Uterus (tissue), 4 donors: ENCODE results near the gene DPM1. TPM values are rescaled to one million over a fixed set of nuclear protein-coding genes. Genes with fewer than 3 reads are reported as not detected.
"Not testable (repeated sequence)": the region's sequence is repeated elsewhere in the genome, so short reads cannot be mapped to it uniquely, and the experiment has no call there.

Source experiments
- DNase-seq, 2 donors: peaks; one replicate each; pipeline ENCODE4 v3.0.0-alpha.2; 2019 to 2020
- H3K27ac ChIP-seq, 2 donors: fragments of 200-600 bp; sonication (generic); 1 replicate in 1 of 2; 2 replicates in 1 of 2; pipeline ENCODE4 v1.5.1; 2016 to 2018
- H3K27me3 ChIP-seq, 2 donors: fragments of 200-600 bp; sonication (generic); one replicate each; pipeline ENCODE4 v1.5.1; 2018 to 2019; ENCODE audit warnings: control low read depth in 1 of 2
- H3K36me3 ChIP-seq, 2 donors: fragments of 200-600 bp; sonication (generic); one replicate each; pipeline ENCODE4 v1.5.1; 2019; ENCODE audit warnings: control low read depth in 1 of 2
- H3K4me1 ChIP-seq, 2 donors: fragments of 200-600 bp; sonication (generic); one replicate each; pipeline ENCODE4 v1.5.1; 2018 to 2019; ENCODE audit warnings: control low read depth in 1 of 2
- H3K4me3 ChIP-seq, 2 donors: fragments of 200-600 bp; sonication (generic); 1 replicate in 1 of 2; 2 replicates in 1 of 2; pipeline ENCODE4 v1.5.1; 2018 to 2019; ENCODE audit warnings: mild to moderate bottlenecking in 1 of 2
- H3K9me3 ChIP-seq, 2 donors: fragments of 200-600 bp; sonication (generic); one replicate each; pipeline ENCODE4 v1.5.1; 2019; ENCODE audit warnings: control low read depth in 1 of 2
- CTCF ChIP-seq, 4 experiments: fragments of 200-600 bp in 2 of 4; fragments of 450-650 bp in 2 of 4; sonication (generic) in 2 of 4; IDR thresholded peaks; one replicate each; pipeline ENCODE4 v1.5.1; 2016 to 2019; ENCODE audit warnings: antibody characterized with exemption in 4 of 4, mild to moderate bottlenecking in 2 of 4, moderate library complexity in 1 of 4
- POLR2A ChIP-seq, 2 donors: fragments of 450-650 bp; IDR thresholded peaks; one replicate each; pipeline ENCODE4 v1.6.1; 2016; ENCODE audit warnings: antibody characterized with exemption in 2 of 2, mild to moderate bottlenecking in 1 of 2, moderate library complexity in 1 of 2
- intact Hi-C: fragments of 100-400 bp; cut with DNase I; formaldehyde crosslinking; loops from one replicate; pipeline ENCODE4 v1.15.1; 2023; ENCODE audit warnings: low total_unique reads
- total RNA-seq, 4 donors: library from RNA; depleted of rRNA in 3 of 4; stranded (reverse); fragments of >200 nt in 3 of 4; gene quantifications; one replicate each; pipeline versions ENCODE4 v1.1.0 to v1.2.4, GENCODE V29; 2014 to 2023
- donor health status: DM: yes; HTN: yes; CAD: no.

Gene DPM1
- total RNA-seq, 4 donors from 2014 or later, result 40.4 to 128 (median 64.2) TPM

GRCh38 chr20:50983321-50983720, 25.0 kb upstream of the DPM1 start:
- no peaks in the 10 kb centered on the region for H3K9me3 ChIP-seq
- H3K27me3 ChIP-seq, result no peaks in the 10 kb centered on the region
- no peaks in the 10 kb centered on the region for H3K4me1 ChIP-seq
- intact Hi-C loops, result no loop called here
- no peak overlapping the region for H3K4me3 ChIP-seq
- no peak for DNase-seq
- TF ChIP-seq POLR2A (IDR thresholded peaks at IDR 0.05), result no peak
- no peak for TF ChIP-seq CTCF (IDR thresholded peaks at IDR 0.05)
- no peak overlapping the region for H3K27ac ChIP-seq
- no peaks in the 10 kb centered on the region for H3K36me3 ChIP-seq

GRCh38 chr20:50982363-50982762, 24.0 kb upstream of the DPM1 start:
- Histone ChIP-seq H3K27me3 (no peaks in the 10 kb centered on the region), H3K27ac (no peak overlapping the region), H3K4me1 (no peaks in the 10 kb centered on the region), H3K9me3 (no peaks in the 10 kb centered on the region), H3K36me3 (no peaks in the 10 kb centered on the region), H3K4me3 (no peak overlapping the region)
- intact Hi-C loops, result no loop called here
- TF ChIP-seq POLR2A (IDR thresholded peaks at IDR 0.05), result no peak
- no peak for TF ChIP-seq CTCF (IDR thresholded peaks at IDR 0.05)
- no peak for DNase-seq

GRCh38 chr20:50981714-50982048, 23.3 kb upstream of the DPM1 start:
- TF ChIP-seq POLR2A (IDR thresholded peaks at IDR 0.05) (no peak), CTCF (IDR thresholded peaks at IDR 0.05) (no peak)
- DNase-seq, result no peak
- intact Hi-C loops, result no loop called here

GRCh38 chr20:50980851-50981713, 22.8 kb upstream of the DPM1 start:
- peak; percentile 52 to 55 (median 53) for TF ChIP-seq CTCF (IDR thresholded peaks at IDR 0.05)
- TF ChIP-seq POLR2A (IDR thresholded peaks at IDR 0.05), result no peak
- no peaks in the 10 kb centered on the region for H3K36me3 ChIP-seq
- intact Hi-C loops, result no loop called here
- no peak overlapping the region for H3K27ac ChIP-seq
- H3K9me3 ChIP-seq, result no peaks in the 10 kb centered on the region
- DNase-seq, result peak; percentile 35 to 44
- no peaks in the 10 kb centered on the region for H3K4me1 ChIP-seq
- H3K27me3 ChIP-seq, result no peaks in the 10 kb centered on the region
- no peak overlapping the region for H3K4me3 ChIP-seq

More at GRCh38 chr20:50981714-50982048, 23.3 kb upstream of the DPM1 start:
- no peak overlapping the region for H3K4me3 ChIP-seq
- no peaks in the 10 kb centered on the region for H3K27me3 ChIP-seq
- H3K9me3 ChIP-seq, result no peaks in the 10 kb centered on the region
- H3K36me3 ChIP-seq, result no peaks in the 10 kb centered on the region
- H3K27ac ChIP-seq, result no peak overlapping the region
- no peaks in the 10 kb centered on the region for H3K4me1 ChIP-seq

GRCh38 chr20:50980071-50980681, 21.8 kb upstream of the DPM1 start:
- Histone ChIP-seq H3K4me1 (no peaks in the 10 kb centered on the region), H3K4me3 (no peak overlapping the region), H3K27me3 (no peaks in the 10 kb centered on the region), H3K9me3 (no peaks in the 10 kb centered on the region), H3K27ac (no peak overlapping the region), H3K36me3 (no peaks in the 10 kb centered on the region)
- no peak for DNase-seq
- TF ChIP-seq CTCF (IDR thresholded peaks at IDR 0.05), result no peak
- TF ChIP-seq POLR2A (IDR thresholded peaks at IDR 0.05), result no peak
- intact Hi-C loops, result no loop called here

GRCh38 chr20:50978533-50978932, 20.2 kb upstream of the DPM1 start:
- H3K27me3 ChIP-seq, H3K4me1 ChIP-seq, H3K36me3 ChIP-seq, H3K27ac ChIP-seq, H3K9me3 ChIP-seq, H3K4me3 ChIP-seq, DNase-seq, intact Hi-C loops: not testable (repeated sequence)
